Omental fat pad (tissue), 4 donors: ENCODE data around the gene PRPF40B. TPM values are rescaled to one million over a fixed set of nuclear protein-coding genes. Genes with fewer than 3 reads are reported as not detected.

Experiments used
- ATAC-seq: fragments of 150-250 bp; one replicate; pipeline ENCODE4 v1.9.1; 2016; ENCODE audit warnings: mild to moderate bottlenecking, moderate library complexity; ENCODE audit not compliant: low FRiP score
- DNase-seq: peaks from one replicate; pipeline ENCODE4 v3.0.0-alpha.2; 2019; ENCODE audit warnings: low spot score
- CTCF ChIP-seq, 3 donors: fragments of 450-650 bp; IDR thresholded peaks; one replicate each; pipeline ENCODE4 v1.5.1; 2016 to 2017; ENCODE audit warnings: antibody characterized with exemption in 3 of 3, mild to moderate bottlenecking in 3 of 3, moderate library complexity in 2 of 3
- total RNA-seq, 4 donors: library from RNA; depleted of rRNA; stranded (reverse); fragments of >200 nt; gene quantifications; one replicate each; pipeline ENCODE4 v1.1.0, GENCODE V29; 2016

Gene PRPF40B
- total RNA-seq, 4 donors from 2014 or later: 7.0 to 19.4 (median 9.4) TPM

- ATAC-seq (no peak), DNase-seq (no peak)
- no peak for TF ChIP-seq CTCF (IDR thresholded peaks at IDR 0.05)
These were observed 40.5 kb upstream of the PRPF40B start for GRCh38 chr12:49582850-49583249.

DNA sequence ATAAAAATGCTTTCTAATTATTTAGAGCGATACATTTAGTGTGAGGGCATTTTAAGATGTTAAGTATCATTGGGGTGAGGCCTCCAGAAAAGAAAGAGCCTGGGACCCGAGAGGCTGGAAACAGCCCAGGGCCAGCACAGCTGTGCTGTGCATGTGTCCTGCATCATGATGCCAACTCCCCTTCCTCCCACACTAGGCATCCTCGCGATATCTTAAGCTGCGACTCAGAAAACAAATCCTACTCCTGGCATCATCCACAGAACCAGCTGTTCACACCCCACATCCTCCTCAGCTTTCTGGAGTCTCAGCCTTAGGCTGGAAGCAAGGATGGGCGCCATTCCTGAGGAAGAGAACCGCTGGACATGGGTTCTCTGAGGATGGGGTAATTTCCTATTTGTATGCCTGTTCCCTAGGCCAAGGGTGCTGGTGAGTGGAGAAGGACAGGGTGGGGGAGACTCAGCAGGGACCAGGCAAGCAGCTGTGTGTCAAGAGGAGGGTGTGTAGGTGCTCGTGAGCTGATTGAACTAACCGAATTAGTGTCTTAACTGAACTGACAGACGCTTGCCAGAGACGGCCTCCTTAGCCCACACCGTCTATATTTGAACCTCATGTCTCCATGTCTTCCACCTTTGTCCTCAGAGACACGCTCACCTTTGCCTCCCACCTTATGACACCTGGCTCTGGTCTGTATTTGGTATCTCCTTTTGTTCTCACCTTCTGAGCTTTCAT, 39.8 kb upstream of the PRPF40B start:
- TF ChIP-seq CTCF (IDR thresholded peaks at IDR 0.05): no peak
- DNase-seq: no peak
- no peak for ATAC-seq

GRCh38 chr12:49584591-49584990, 38.8 kb upstream of the PRPF40B start:
- TF ChIP-seq CTCF (IDR thresholded peaks at IDR 0.05): no peak
- ATAC-seq: no peak
- DNase-seq: no peak

DNA sequence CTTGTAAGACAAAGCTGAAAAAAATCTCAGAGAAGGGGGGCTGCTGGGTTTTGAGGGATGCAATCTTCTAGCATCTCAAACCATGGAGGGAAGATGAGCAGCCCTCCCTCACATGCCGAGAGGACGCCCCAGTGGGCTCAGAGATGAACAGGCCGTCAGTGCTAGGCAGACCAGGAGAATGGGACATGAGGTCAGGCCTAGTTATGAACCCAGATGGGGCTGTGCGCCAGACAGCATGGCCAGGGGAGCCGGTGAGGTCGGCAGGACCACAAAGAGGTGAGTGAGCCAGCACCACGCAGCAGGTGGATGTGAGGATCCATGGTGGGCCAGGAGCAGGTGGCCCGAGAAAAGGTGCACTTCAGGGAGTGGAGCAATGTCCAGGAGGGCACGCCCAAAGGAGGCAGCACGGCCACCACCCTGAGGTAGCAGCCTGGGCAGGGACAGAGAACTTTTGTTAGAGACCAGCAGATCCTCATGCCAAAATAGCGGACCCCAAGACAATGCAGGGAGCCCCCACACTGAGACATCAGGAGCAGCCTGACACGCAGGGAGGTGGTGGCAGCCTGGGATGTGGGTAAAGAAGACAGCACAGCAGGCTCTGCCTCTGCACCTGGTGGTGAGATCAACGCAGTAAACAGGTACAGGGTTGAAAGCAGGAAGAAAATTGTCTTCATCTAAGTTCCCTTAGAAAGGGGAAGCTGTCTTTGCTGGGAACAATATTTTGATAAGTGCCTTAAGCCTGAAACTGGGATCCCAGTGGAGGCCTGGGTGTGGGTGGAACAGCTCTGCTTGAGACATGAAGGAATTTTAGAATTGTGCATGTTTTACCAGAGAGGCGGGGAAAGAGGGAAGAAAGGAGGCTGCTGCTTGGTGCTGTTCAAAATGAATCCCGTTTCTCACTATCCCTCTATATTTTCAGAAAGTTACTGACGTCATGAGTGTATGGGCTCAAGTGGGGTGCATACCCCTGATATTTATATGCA, 37.6 kb upstream of the PRPF40B start:
- no peak for ATAC-seq
- DNase-seq: no peak
- no peak for TF ChIP-seq CTCF (IDR thresholded peaks at IDR 0.05)

- TF ChIP-seq CTCF (IDR thresholded peaks at IDR 0.05): no peak
- no peak for ATAC-seq
- no peak for DNase-seq
These were observed 36.0 kb upstream of the PRPF40B start for GRCh38 chr12:49587174-49587908.

- TF ChIP-seq CTCF (IDR thresholded peaks at IDR 0.05): no peak
- DNase-seq (no peak), ATAC-seq (no peak)
These were observed 35.1 kb upstream of the PRPF40B start for GRCh38 chr12:49588281-49588680.
